Measurements from ENCODE around the gene KCNJ5. TPM values are rescaled to one million over a fixed set of nuclear protein-coding genes. Genes with fewer than 3 reads are reported as not detected.

Gene KCNJ5
- total RNA-seq, 1 donor from 2014 or later = 12.9 TPM

- no peaks in the 10 kb centered on the region for H3K9me3 ChIP-seq
Observed at GRCh38 chr11:128848815-128849455, 42.2 kb upstream of the KCNJ5 start.

GRCh38 chr11:128852327-128853023 is 38.7 kb upstream of the KCNJ5 start:
- peak; percentile 76 to 84 for ATAC-seq
- no peaks in the 10 kb centered on the region for H3K9me3 ChIP-seq
- H3K27me3 ChIP-seq (ENCODE audit: low read depth) = no peaks in the 10 kb centered on the region
- intact Hi-C loops (cut with DNase I) = no loop called here
- no peak overlapping the region for H3K4me3 ChIP-seq
- TF ChIP-seq CTCF (IDR thresholded peaks at IDR 0.05) = no peak
- H3K4me1 ChIP-seq = no peaks in the 10 kb centered on the region
- H3K27ac ChIP-seq = no peak overlapping the region
- no peaks in the 10 kb centered on the region for H3K36me3 ChIP-seq
- DNase-seq = no peak

More at GRCh38 chr11:128848815-128849455, 42.2 kb upstream of the KCNJ5 start:
- intact Hi-C loops (cut with DNase I) = no loop called here
- Histone ChIP-seq H3K36me3 (no peaks in the 10 kb centered on the region), H3K27ac (no peak overlapping the region), H3K4me3 (no peak overlapping the region), H3K4me1 (peaks cover 15% of the 10 kb centered on the region), H3K27me3 (ENCODE audit: low read depth) (no peaks in the 10 kb centered on the region)
- TF ChIP-seq CTCF (IDR thresholded peaks at IDR 0.05) = peak; percentile 84
- peak; percentile 49 to 69 for ATAC-seq
- DNase-seq = peak; percentile 74

GRCh38 chr11:128853559-128853958 is 37.6 kb upstream of the KCNJ5 start:
- intact Hi-C loops (cut with DNase I) = no loop called here
- Histone ChIP-seq H3K27ac (no peak overlapping the region), H3K4me1 (no peaks in the 10 kb centered on the region), H3K4me3 (no peak overlapping the region), H3K9me3 (no peaks in the 10 kb centered on the region), H3K36me3 (no peaks in the 10 kb centered on the region), H3K27me3 (ENCODE audit: low read depth) (no peaks in the 10 kb centered on the region)
- DNase-seq (no peak), ATAC-seq (no peak)
- TF ChIP-seq CTCF (IDR thresholded peaks at IDR 0.05) = no peak

GRCh38 chr11:128854841-128855240 is 36.3 kb upstream of the KCNJ5 start:
- no peaks in the 10 kb centered on the region for H3K36me3 ChIP-seq
- no peak for DNase-seq
- H3K27me3 ChIP-seq (ENCODE audit: low read depth) = no peaks in the 10 kb centered on the region
- intact Hi-C loops (cut with DNase I) = no loop called here
- no peak overlapping the region for H3K4me3 ChIP-seq
- no peak overlapping the region for H3K27ac ChIP-seq
- peaks cover 7% of the 10 kb centered on the region for H3K4me1 ChIP-seq
- ATAC-seq = no peak
- no peak for TF ChIP-seq CTCF (IDR thresholded peaks at IDR 0.05)
- no peaks in the 10 kb centered on the region for H3K9me3 ChIP-seq

GRCh38 chr11:128856241-128856640 is 34.9 kb upstream of the KCNJ5 start:
- Histone ChIP-seq H3K4me1 (peaks cover 15% of the 10 kb centered on the region), H3K9me3 (no peaks in the 10 kb centered on the region), H3K27me3 (ENCODE audit: low read depth) (no peaks in the 10 kb centered on the region), H3K36me3 (no peaks in the 10 kb centered on the region), H3K4me3 (no peak overlapping the region), H3K27ac (no peak overlapping the region)
- intact Hi-C loops (cut with DNase I) = no loop called here
- DNase-seq (no peak), ATAC-seq (no peak)
- no peak for TF ChIP-seq CTCF (IDR thresholded peaks at IDR 0.05)
